ENCODE results near the gene PPIC.
"Not testable (repeated sequence)": the region's sequence is repeated elsewhere in the genome, so short reads cannot be mapped to it uniquely, and the experiment has no call there.

PPIC gene

GRCh38 chr5:123007182-123007581 is 29.3 kb downstream of the PPIC start:
- DNase-seq: no peak

DNA sequence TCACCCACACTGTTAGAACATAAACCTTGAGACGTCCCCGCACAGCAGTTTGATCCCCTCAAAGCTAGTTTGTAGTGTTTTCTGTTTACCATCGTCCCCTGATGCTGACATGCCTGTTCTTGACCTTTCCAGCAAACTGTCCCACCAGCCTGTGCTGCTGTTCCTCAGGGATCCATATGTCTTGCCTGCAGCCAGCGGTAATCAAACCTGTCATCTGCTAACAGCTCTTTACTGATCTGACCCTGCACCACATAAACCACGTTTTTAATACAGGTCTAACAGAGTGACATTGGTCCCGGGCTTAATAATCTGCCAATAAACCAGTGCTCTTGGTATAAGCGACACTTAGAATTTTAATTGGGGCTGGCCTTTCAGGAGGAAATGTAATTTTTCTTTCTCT is 34.7 kb downstream of the PPIC start:
- DNase-seq: no peak

- DNase-seq: peak; percentile 74
Observed at GRCh38 chr5:123000731-123001130, 35.8 kb downstream of the PPIC start.

DNA sequence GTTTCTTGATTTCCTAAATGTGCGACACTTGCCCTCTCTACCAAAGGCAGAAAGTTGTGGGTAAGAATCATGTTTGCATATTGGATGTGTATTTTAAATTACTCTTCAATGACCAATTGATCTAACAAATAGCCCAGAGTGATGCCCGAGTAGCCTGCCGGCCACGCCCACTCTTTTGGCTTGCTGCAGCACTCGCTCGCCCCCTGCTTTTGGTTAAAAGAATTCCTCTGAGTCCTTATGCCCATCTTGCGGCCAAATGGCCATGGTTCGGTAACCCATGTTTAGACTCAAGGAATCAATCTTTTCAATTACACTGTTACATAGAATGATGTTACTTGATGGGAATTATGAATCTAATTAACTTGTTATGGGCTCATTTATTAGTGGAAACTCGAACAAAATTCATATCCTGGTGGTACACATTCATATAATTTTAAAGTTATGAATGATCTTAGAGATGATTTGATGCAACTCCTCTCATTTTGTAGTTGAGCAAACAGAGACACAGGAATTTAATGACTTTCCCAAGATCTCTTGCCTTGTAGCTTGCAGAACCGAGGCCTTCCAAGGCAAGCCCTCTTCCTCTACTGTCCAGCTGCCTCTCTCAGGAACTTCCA is 36.5 kb downstream of the PPIC start:
- no peak for DNase-seq

DNA sequence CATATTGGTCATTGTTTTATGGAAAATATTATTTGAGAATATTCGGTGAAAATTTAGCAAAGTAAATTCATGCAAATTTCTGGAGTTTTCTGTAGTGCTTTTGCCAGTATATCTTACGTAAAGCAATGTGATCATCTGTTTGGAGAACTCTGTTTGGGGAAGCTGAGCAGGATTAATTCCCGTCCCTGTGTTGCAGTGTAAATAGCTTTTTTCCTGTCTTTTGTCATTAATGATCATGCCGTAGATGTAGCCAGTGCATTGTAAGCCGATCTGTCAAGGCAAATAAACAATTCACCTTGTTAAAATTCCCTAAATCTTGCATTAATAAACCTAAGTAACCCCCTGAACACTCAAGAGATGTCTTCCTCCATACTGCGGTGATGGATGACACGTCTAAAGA is 39.2 kb downstream of the PPIC start:
- DNase-seq: peak; percentile 60

DNA sequence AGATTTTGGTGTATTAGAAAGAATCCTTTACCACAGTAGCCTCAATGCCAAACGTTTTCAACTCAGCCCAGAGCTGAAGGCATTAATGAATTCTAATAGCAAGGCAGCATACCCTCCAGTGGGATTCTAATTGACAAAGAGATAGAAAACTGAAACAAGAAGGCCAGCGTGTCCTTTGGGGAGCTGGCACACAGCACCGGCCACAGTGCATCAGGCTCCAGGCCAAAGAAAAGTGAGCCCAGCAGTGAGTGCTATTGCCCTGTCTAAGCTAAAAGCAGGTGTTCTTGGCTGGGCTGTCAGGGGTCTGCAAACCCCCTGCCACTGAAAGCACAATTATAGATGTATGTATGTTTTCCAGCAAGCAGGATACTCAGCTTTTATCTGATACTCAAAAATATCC is 40.4 kb downstream of the PPIC start:
- DNase-seq: no peak

- no peak for DNase-seq
Observed at GRCh38 chr5:122985954-122986721, 50.4 kb downstream of the PPIC start.

DNA sequence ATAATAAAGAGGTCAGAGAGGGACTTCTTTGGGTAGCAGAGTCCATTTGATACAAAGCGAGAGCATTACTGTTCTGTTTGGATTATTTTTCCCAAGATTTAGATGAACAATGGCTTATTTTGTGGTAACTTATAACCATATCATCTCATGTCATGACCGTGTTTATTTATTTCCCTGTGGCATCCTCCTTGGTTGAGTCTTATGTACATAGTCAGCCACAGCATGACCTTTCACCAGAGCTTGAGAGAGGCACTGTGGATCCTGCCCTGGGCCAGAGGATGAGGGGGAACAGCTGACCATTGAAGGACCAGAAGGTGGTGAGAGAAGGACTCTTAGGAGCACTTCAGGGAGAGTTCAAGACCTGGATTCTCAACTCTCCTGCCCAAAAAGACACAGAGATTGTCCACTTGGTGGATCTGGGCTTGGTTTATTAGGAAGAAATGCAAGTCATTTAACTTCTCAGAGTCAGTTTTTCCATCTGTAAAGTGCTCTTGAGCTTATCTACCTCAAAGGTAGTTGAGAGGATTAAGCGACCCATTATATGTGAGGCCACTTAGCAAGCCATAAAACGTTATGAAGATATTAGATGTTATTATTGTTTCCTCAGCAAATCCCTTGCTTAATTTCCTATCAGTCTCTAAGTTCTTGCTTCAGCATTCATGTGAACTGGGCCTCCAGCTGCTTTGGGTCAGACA is 51.4 kb downstream of the PPIC start:
- DNase-seq: no peak

GRCh38 chr5:122984425-122984824 is 52.1 kb downstream of the PPIC start:
- no peak for DNase-seq

DNA sequence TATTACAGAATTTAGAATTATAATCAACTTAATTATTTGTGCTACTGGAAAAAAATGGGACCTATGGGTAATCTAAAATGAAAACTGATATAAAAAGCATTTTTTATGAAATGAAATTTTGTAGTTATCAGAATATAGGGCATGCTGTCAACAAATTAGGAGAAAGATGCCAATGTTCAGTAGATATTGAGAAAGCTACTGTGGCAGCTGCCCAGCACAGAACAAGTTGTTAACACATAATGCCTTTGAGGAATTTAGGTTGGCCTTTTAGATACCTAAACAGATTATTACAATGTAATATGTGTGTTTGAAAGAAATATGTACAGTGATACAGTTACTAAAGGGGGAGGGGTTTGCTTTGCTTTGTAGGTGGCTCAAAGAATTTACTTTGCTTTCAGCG is 54.1 kb downstream of the PPIC start:
- DNase-seq: no peak

DNA sequence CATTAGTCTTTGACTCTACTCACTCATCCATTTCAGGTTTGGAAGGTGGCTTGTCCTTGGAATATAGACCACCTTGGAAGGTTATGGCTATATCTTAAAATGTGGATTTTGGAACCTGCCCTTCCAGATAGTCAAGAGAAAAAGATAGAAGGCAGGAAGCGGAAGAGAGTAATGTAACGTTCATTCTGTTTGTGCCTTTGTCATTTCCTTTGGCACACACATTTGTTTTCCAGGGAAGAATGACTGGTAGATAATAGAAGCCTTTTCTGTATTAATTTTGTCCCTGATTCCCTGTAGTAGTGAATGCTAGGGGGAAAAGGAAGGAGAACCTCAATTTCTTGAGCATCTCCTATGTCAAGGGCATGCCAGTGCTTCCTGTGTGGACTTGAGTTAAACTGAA is 54.7 kb downstream of the PPIC start:
- no peak for DNase-seq

DNA sequence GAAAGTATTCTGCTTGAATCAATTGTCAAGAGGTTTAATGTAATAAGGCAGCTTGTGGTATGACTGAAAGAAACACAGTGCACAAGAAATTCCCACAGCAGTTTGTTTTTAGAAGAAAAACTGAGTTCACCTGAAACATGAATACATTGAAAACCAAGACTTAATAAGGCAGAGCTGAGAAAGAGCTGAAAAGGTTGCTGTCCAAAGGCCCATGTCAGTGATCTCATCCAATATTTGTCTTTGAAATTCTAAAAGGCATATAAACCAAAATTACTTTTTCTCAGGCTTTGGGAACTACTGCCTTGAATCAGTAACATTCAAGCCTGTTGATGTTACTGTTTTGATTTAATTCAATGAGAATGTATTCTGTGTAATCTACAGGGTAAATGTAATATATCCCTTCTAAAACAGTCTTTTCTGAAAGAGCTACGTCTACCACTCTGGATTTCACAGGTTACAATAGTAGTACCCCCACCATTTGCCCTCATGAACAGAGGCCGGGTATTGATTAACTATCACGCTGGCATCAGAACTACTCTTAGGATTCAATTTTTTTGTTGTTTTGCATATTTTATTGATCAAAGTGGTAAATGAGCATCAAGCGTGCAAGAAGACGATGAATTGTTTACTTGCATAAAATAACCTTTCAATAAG is 57.8 kb downstream of the PPIC start:
- no peak for DNase-seq

GRCh38 chr5:122978068-122978467 is 58.5 kb downstream of the PPIC start:
- no peak for DNase-seq

- no peak for DNase-seq
Observed at GRCh38 chr5:122977319-122977718, 59.2 kb downstream of the PPIC start.

GRCh38 chr5:122974251-122974650 is 62.3 kb downstream of the PPIC start:
- not testable (repeated sequence) for DNase-seq

DNA sequence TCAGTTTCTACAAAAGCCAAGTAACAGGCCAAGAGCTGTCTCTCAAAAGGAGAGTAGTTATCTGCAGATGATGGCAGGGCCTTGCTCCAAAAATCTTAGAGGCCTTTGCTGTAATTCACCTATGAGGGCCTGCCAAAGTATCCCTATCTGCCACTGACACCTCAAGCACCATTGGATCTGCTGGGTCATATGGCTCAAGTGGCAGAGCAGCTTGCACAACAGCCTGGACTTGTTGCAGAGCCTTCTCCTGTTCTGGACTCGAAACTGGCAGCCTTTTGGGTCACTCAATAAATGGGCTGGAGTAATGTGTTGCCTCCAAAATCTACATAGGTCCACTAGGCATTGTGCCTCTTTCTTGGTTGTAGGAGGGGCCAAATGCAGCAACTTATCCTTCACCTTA is 62.8 kb downstream of the PPIC start:
- not testable (repeated sequence) for DNase-seq
